ENCODE results near the gene ULBP1.
"Not testable (repeated sequence)": the region's sequence is repeated elsewhere in the genome, so short reads cannot be mapped to it uniquely, and the experiment has no call there.

ULBP1 gene

GRCh38 chr6:149925974-149926777 lies 37.6 kb upstream of the ULBP1 start:
- Mint-ChIP-seq H3K36me3 (no peaks in the 10 kb centered on the region), H3K9me3 (no peaks in the 10 kb centered on the region), H3K27me3 (peaks cover 73% of the 10 kb centered on the region), H3K4me1 (peaks cover 16% of the 10 kb centered on the region), H3K27ac (no peak overlapping the region), H3K4me3 (peak overlapping the region; percentile 28)

DNA sequence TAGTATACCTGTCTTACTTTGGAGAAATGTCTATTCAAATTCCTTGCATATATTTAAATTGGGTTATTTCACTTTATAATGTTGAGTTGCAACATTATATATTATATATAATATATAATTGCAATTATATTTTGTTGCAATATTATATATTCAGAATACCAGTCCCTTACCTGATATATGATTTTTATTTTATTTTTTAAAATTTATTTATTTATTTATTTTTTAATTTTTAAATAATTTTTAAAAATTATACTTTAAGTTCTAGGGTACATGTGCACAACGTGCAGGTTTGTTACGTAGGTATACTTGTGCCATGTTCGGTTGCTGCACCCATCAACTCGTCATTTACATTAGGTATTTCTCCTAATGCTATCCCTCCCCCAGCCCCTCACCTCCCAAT lies 36.7 kb upstream of the ULBP1 start:
- Mint-ChIP-seq H3K27me3 (peaks cover 73% of the 10 kb centered on the region), H3K4me1 (peaks cover 16% of the 10 kb centered on the region)
- not testable (repeated sequence) for H3K27ac Mint-ChIP-seq, H3K9me3 Mint-ChIP-seq, H3K36me3 Mint-ChIP-seq, H3K4me3 Mint-ChIP-seq

- Mint-ChIP-seq H3K27ac (peak overlapping the region; percentile 36), H3K4me3 (no peak overlapping the region), H3K4me1 (peaks cover 6% of the 10 kb centered on the region), H3K9me3 (no peaks in the 10 kb centered on the region), H3K36me3 (no peaks in the 10 kb centered on the region), H3K27me3 (peaks cover 68% of the 10 kb centered on the region)
Measured at GRCh38 chr6:149929422-149929821, 34.3 kb upstream of the ULBP1 start.

- Mint-ChIP-seq H3K27me3 (peaks cover 69% of the 10 kb centered on the region), H3K27ac (no peak overlapping the region), H3K36me3 (no peaks in the 10 kb centered on the region), H3K4me3 (no peak overlapping the region), H3K4me1 (no peaks in the 10 kb centered on the region), H3K9me3 (no peaks in the 10 kb centered on the region)
Measured at GRCh38 chr6:149931501-149931900, 32.2 kb upstream of the ULBP1 start.

- Mint-ChIP-seq H3K36me3 (no peaks in the 10 kb centered on the region), H3K27me3 (peaks cover 72% of the 10 kb centered on the region), H3K4me3 (no peak overlapping the region)
Measured at GRCh38 chr6:149933036-149933435, 30.7 kb upstream of the ULBP1 start.

GRCh38 chr6:149933461-149933860 lies 30.3 kb upstream of the ULBP1 start:
- no peaks in the 10 kb centered on the region for H3K4me1 Mint-ChIP-seq
- no peak overlapping the region for H3K27ac Mint-ChIP-seq
- H3K36me3 Mint-ChIP-seq: no peaks in the 10 kb centered on the region
- H3K9me3 Mint-ChIP-seq: no peaks in the 10 kb centered on the region
- H3K27me3 Mint-ChIP-seq: peaks cover 69% of the 10 kb centered on the region
- no peak overlapping the region for H3K4me3 Mint-ChIP-seq

More at GRCh38 chr6:149933036-149933435, 30.7 kb upstream of the ULBP1 start:
- Mint-ChIP-seq H3K9me3 (no peaks in the 10 kb centered on the region), H3K4me1 (no peaks in the 10 kb centered on the region), H3K27ac (no peak overlapping the region)

DNA sequence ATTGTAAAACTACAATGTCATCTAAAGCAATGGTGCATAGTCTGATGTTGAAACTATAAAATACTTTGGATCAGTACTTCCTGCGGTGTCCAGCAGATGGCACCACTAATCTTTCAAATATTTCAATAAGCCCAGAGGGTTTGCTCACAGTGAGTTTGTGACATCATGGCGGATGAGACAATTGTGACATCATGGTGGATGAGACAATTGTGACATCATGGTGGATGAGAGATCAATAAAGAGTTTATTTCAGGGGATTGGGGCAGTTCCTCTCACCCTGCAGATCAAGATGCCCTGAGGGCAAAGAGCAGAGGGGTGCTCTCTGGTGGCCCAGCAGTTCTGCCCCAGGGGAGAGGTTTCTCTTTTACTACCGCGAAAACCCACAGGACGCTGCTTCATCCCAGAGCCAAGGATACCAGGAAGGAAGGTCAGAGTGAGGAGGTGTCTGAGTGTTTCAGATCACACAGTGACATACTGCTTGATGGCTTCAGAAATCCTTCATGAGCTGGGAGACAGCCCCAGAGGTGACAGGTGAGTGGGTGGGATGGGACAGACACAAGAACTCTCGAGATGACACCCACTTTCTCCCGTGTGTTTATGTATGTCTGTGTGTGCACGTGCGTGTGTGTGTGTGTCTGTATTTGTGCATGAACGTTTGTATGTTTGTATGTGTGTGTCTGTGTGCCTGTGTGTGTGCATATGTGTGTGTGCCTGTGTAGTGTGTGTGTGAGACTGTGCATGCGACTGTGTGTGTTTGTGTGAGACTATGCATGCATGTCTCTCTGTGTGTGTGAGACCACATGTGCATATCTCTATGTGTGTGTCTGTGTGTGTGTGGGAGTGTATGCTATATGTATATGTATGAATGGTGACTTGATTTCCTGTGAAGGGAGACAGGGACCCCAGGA lies 29.2 kb upstream of the ULBP1 start:
- peaks cover 8% of the 10 kb centered on the region for H3K4me1 Mint-ChIP-seq
- no peaks in the 10 kb centered on the region for H3K36me3 Mint-ChIP-seq
- H3K9me3 Mint-ChIP-seq: no peaks in the 10 kb centered on the region
- H3K27me3 Mint-ChIP-seq: peaks cover 66% of the 10 kb centered on the region
- no peak overlapping the region for H3K27ac Mint-ChIP-seq
- H3K4me3 Mint-ChIP-seq: no peak overlapping the region

GRCh38 chr6:149935246-149935645 lies 28.5 kb upstream of the ULBP1 start:
- Mint-ChIP-seq H3K4me1 (peaks cover 10% of the 10 kb centered on the region), H3K36me3 (no peaks in the 10 kb centered on the region), H3K4me3 (no peak overlapping the region), H3K27me3 (peaks cover 63% of the 10 kb centered on the region), H3K27ac (no peak overlapping the region), H3K9me3 (no peaks in the 10 kb centered on the region)

- H3K27me3 Mint-ChIP-seq: peaks cover 62% of the 10 kb centered on the region
- no peak overlapping the region for H3K27ac Mint-ChIP-seq
- no peaks in the 10 kb centered on the region for H3K9me3 Mint-ChIP-seq
Measured at GRCh38 chr6:149935668-149936067, 28.1 kb upstream of the ULBP1 start.

DNA sequence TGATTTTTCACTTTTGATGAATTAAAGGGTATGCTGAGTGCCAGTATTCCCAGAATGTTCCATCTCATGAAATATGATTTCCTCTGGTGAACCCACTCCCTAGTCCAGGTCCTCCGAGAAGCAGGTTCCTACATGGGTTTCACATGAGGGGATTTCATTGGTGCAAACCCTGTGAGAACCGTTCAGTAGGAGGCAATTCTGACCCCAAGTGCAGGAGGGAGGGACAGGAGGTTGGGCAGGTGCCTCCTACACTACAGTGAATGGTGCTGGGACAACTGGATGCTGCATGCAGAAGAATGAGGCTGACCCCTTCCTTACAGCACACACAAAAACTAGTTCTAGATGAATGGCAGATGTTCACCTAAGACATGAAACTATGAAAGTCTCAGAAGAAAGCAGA lies 27.0 kb upstream of the ULBP1 start:
- Mint-ChIP-seq H3K4me3 (no peak overlapping the region), H3K4me1 (peaks cover 13% of the 10 kb centered on the region), H3K27me3 (peaks cover 57% of the 10 kb centered on the region), H3K27ac (no peak overlapping the region), H3K36me3 (no peaks in the 10 kb centered on the region), H3K9me3 (no peaks in the 10 kb centered on the region)

More at GRCh38 chr6:149935668-149936067, 28.1 kb upstream of the ULBP1 start:
- no peaks in the 10 kb centered on the region for H3K36me3 Mint-ChIP-seq
- peaks cover 10% of the 10 kb centered on the region for H3K4me1 Mint-ChIP-seq
- no peak overlapping the region for H3K4me3 Mint-ChIP-seq

DNA sequence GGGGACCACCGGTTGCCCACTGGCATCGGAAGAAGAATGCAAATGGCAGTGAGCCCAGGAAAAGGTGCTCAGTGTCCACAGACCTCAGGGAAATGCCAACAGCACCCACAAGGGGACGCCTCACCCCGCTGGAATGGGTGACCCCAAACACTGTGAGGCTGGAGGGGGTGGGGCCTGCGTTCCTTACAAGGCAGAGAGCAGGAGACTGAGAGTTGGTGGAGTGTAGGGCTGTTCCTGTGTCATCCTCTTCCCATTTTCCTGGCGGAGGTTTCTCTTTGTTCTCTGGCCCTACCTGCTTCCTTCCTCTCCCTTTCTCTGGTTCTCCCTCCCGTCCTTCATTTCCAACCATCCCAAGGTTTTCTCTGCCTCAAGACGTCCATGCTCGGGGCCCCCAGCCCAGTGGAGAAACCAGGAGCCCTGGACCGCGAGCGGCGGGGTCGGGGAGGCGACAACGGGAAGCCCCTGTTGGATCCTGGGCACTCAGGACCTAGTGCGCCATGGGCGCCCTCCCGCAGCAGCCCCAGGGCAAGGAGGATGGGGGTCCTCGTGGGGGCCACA lies 25.7 kb upstream of the ULBP1 start:
- H3K4me3 Mint-ChIP-seq: peak overlapping the region; percentile 51
- peaks cover 16% of the 10 kb centered on the region for H3K4me1 Mint-ChIP-seq
- H3K27me3 Mint-ChIP-seq: peaks cover 54% of the 10 kb centered on the region
- H3K36me3 Mint-ChIP-seq, H3K27ac Mint-ChIP-seq, H3K9me3 Mint-ChIP-seq: not testable (repeated sequence)

- Mint-ChIP-seq H3K4me3 (peak overlapping the region; percentile 81), H3K27ac (peak overlapping the region; percentile 59), H3K36me3 (no peaks in the 10 kb centered on the region), H3K4me1 (peaks cover 16% of the 10 kb centered on the region), H3K27me3 (peaks cover 48% of the 10 kb centered on the region), H3K9me3 (no peaks in the 10 kb centered on the region)
Measured at GRCh38 chr6:149938571-149939355, 25.0 kb upstream of the ULBP1 start.

GRCh38 chr6:149939356-149939648 lies 24.4 kb upstream of the ULBP1 start:
- Mint-ChIP-seq H3K9me3 (no peaks in the 10 kb centered on the region), H3K27me3 (peaks cover 45% of the 10 kb centered on the region), H3K4me3 (peak overlapping the region; percentile 81), H3K4me1 (peaks cover 16% of the 10 kb centered on the region), H3K27ac (peak overlapping the region; percentile 59), H3K36me3 (no peaks in the 10 kb centered on the region)

DNA sequence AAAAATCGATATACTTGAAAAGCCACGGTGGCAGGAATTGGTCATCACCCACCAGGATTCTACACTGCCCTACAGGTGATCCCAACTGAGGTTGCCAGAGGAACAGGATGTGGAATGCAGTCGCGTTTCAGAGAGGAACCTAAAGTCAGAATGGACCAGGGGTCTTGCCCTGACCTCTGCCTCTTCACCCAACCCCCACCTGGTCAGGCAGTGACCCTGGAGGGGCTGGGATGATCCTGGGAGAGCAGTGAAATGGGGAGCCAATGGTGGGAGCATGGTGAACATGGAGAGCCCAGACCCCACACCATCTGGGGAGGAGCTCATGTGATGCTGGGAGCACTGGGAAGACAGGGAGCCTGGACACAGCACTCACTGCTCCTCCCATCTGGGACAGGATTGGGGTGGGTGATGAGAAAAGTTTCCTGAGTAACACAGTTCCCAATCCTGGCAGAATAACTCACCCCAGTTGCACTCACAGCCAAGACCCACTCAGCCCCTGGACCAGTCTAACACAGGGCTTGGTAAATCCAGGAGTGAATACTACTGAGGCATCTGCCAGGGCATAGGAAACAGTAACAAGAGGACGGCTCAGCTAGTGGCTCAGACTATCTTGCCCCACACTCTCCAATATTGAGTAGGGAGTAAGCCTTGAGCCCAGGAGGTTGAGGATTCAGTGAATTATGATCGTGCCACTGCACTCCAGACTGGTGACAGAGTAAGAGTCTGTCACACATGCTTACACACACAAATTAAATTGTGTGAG lies 23.7 kb upstream of the ULBP1 start:
- peaks cover 16% of the 10 kb centered on the region for H3K4me1 Mint-ChIP-seq
- no peaks in the 10 kb centered on the region for H3K36me3 Mint-ChIP-seq
- H3K4me3 Mint-ChIP-seq: peak overlapping the region; percentile 81
- peaks cover 41% of the 10 kb centered on the region for H3K27me3 Mint-ChIP-seq
- no peaks in the 10 kb centered on the region for H3K9me3 Mint-ChIP-seq
- no peak overlapping the region for H3K27ac Mint-ChIP-seq

DNA sequence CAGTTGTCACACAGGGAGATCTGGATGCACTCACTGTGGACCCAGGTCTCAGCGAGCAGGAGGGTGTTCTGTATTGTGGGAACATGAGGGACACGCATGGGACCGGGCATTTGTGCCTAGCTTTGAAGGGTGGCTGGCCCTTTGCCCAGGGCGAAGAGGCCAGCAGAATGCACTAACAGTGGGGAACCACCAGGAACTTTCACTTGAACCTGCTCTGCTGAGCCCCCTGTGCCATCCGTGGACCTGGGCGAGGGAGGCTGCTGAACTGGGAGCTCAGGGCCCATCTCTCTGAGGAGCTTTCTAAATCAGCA lies 23.1 kb upstream of the ULBP1 start:
- H3K27ac Mint-ChIP-seq: no peak overlapping the region
- no peaks in the 10 kb centered on the region for H3K9me3 Mint-ChIP-seq
- peaks cover 35% of the 10 kb centered on the region for H3K27me3 Mint-ChIP-seq
- peak overlapping the region; percentile 40 for H3K4me3 Mint-ChIP-seq
- H3K36me3 Mint-ChIP-seq: no peaks in the 10 kb centered on the region
- H3K4me1 Mint-ChIP-seq: peaks cover 16% of the 10 kb centered on the region
